ENCODE results near the gene OR10K2. TPM values are rescaled to one million over a fixed set of nuclear protein-coding genes. Genes with fewer than 3 reads are reported as not detected.

The OR10K2 gene
- total and polyA plus RNA-seq, 2 of the 8 experiments (the other 6 are each of a cell fraction or from before 2014, with no cell fraction given) = not detected

- no peak for TF ChIP-seq CHD1 (IDR thresholded peaks at IDR 0.05; ENCODE audit: low read depth, low read length)
- no peak for TF ChIP-seq RBBP5 (IDR thresholded peaks at IDR 0.05; ENCODE audit: borderline replicate concordance, low read depth, low read length)
- TF ChIP-seq SP4 (IDR thresholded peaks at IDR 0.05; ENCODE audit: low read length) = no peak
- TF ChIP-seq ZNF274 (IDR thresholded peaks at IDR 0.05; ENCODE audit: borderline replicate concordance, extremely low read depth, low read length) = no peak
- no peak for TF ChIP-seq CEBPB (IDR thresholded peaks at IDR 0.05; ENCODE audit: low read depth, low read length)
Observed at GRCh38 chr1:158390331-158390730, 35.7 kb downstream of the OR10K2 start (continued).
